IMR-90 (cell line): ENCODE data around the gene PINK1.

ENCODE experiments used
- CEBPB ChIP-seq: IDR thresholded peaks from 2 replicates; pipeline ENCODE4 v1.6.1; 2012; ENCODE audit warnings: low read depth, low read length, improper control_type of control experiment
- CHD1 ChIP-seq: IDR thresholded peaks from 2 replicates; pipeline ENCODE4 v1.6.1; 2012; ENCODE audit warnings: low read depth, low read length, improper control_type of control experiment
- FOS ChIP-seq: fragments of 150-350 bp; IDR thresholded peaks from 2 replicates; pipeline ENCODE4 v1.6.1; 2016; ENCODE audit warnings: low read depth, low read length
- MAFK ChIP-seq: IDR thresholded peaks from 2 replicates; pipeline ENCODE4 v1.6.1; 2012; ENCODE audit warnings: low read depth, low read length, improper control_type of control experiment
- POLR2A ChIP-seq: IDR thresholded peaks from 2 replicates; pipeline ENCODE4 v1.6.1; 2012; ENCODE audit warnings: mild to moderate bottlenecking, low read depth, low read length
- RAD21 ChIP-seq: IDR thresholded peaks from 2 replicates; pipeline ENCODE4 v1.6.1; 2012; ENCODE audit warnings: low read length, improper control_type of control experiment
- RCOR1 ChIP-seq: IDR thresholded peaks from 2 replicates; pipeline ENCODE4 v1.6.1; 2012; ENCODE audit warnings: mild to moderate bottlenecking, low read length, improper control_type of control experiment; ENCODE audit not compliant: insufficient replicate concordance
- RFX5 ChIP-seq: IDR thresholded peaks from 2 replicates; pipeline ENCODE4 v1.8.0; 2012; ENCODE audit warnings: low read depth, mild to moderate bottlenecking, low read length, moderate library complexity
- SMC3 ChIP-seq: fragments of 150-350 bp; IDR thresholded peaks from 2 replicates; pipeline ENCODE4 v1.6.1; 2016; ENCODE audit warnings: low read depth, mild to moderate bottlenecking, antibody characterized with exemption, low read length, moderate library complexity
- TF ChIP-seq, protein P1 (sequence below): conservative IDR thresholded peaks from 2 replicates; pipeline ENCODE4 v1.5.1; 2012; ENCODE audit warnings: mild to moderate bottlenecking, low read depth, low read length, improper control_type of control experiment
- TF ChIP-seq, protein P2 (sequence below): fragments of 150-350 bp; IDR thresholded peaks from 2 replicates; pipeline ENCODE4 v1.6.1; 2017; ENCODE audit warnings: mild to moderate bottlenecking, antibody characterized with exemption, low read length, low read depth
- TF ChIP-seq, protein P3 (sequence below): fragments of 150-350 bp; IDR thresholded peaks from 2 replicates; pipeline ENCODE4 v1.6.1; 2016; ENCODE audit warnings: low read depth, mild to moderate bottlenecking, low read length, moderate library complexity, borderline replicate concordance

DNA sequence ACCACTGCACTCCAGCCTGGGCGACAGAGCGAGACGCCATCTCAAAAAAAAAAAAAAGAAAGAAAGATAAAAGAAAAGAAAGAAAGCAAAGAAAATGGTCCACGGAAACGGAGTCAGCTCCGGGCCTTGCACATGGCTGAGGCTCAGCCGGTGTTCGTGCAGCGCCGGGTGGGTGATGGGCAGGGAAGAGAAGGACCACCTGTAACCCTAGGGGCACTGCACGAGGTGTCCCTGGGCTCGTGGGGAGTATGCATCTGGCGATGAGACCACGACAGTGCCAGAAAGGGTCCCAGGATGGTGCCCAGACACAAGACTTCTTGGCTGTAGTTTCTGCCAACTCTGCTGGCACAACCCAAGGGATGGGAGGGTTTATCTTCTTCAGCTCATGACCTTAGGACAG lies 38.5 kb upstream of the PINK1 start:
- TF ChIP-seq, protein P1, sequence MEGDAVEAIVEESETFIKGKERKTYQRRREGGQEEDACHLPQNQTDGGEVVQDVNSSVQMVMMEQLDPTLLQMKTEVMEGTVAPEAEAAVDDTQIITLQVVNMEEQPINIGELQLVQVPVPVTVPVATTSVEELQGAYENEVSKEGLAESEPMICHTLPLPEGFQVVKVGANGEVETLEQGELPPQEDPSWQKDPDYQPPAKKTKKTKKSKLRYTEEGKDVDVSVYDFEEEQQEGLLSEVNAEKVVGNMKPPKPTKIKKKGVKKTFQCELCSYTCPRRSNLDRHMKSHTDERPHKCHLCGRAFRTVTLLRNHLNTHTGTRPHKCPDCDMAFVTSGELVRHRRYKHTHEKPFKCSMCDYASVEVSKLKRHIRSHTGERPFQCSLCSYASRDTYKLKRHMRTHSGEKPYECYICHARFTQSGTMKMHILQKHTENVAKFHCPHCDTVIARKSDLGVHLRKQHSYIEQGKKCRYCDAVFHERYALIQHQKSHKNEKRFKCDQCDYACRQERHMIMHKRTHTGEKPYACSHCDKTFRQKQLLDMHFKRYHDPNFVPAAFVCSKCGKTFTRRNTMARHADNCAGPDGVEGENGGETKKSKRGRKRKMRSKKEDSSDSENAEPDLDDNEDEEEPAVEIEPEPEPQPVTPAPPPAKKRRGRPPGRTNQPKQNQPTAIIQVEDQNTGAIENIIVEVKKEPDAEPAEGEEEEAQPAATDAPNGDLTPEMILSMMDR: no peak
- TF ChIP-seq POLR2A (no peak), RFX5 (no peak), FOS (no peak), MAFK (no peak), SMC3 (no peak), RAD21 (no peak), CEBPB (no peak), RCOR1 (no peak), CHD1 (no peak)
- TF ChIP-seq, protein P2, sequence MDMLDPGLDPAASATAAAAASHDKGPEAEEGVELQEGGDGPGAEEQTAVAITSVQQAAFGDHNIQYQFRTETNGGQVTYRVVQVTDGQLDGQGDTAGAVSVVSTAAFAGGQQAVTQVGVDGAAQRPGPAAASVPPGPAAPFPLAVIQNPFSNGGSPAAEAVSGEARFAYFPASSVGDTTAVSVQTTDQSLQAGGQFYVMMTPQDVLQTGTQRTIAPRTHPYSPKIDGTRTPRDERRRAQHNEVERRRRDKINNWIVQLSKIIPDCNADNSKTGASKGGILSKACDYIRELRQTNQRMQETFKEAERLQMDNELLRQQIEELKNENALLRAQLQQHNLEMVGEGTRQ: no peak
- TF ChIP-seq, protein P3, sequence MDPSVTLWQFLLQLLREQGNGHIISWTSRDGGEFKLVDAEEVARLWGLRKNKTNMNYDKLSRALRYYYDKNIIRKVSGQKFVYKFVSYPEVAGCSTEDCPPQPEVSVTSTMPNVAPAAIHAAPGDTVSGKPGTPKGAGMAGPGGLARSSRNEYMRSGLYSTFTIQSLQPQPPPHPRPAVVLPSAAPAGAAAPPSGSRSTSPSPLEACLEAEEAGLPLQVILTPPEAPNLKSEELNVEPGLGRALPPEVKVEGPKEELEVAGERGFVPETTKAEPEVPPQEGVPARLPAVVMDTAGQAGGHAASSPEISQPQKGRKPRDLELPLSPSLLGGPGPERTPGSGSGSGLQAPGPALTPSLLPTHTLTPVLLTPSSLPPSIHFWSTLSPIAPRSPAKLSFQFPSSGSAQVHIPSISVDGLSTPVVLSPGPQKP: no peak
